ENCODE results near the gene PDCL3. TPM values are rescaled to one million over a fixed set of nuclear protein-coding genes. Genes with fewer than 3 reads are reported as not detected.

Gene PDCL3
- total and polyA plus RNA-seq, 7 donors: 23.1 to 80.5 (median 31.2) TPM

GRCh38 chr2:100520224-100520623 lies 42.6 kb upstream of the PDCL3 start:
- intact Hi-C loops (cut with DNase I): no loop called here
- H3K4me1 ChIP-seq: no peaks in the 10 kb centered on the region
- no peaks in the 10 kb centered on the region for H3K36me3 ChIP-seq (ENCODE audit: insufficient read depth in 1 of 2, low read depth in 1 of 2)
- H3K9me3 ChIP-seq: no peaks in the 10 kb centered on the region
- no peak overlapping the region for H3K27ac ChIP-seq
- H3K4me3 ChIP-seq: no peak overlapping the region
- DNase-seq: no peak
- no peak for ATAC-seq
- H3K27me3 ChIP-seq (ENCODE audit: insufficient read depth in 3 of 3, low read length in 2 of 3): no peaks in the 10 kb centered on the region
- 82 to 87% (median 85%) methylated on average over 2 of the region's 2 CpGs for WGBS, 3 donors
- TF ChIP-seq CTCF (IDR thresholded peaks at IDR 0.05): no peak

GRCh38 chr2:100522430-100522829 lies 40.4 kb upstream of the PDCL3 start:
- ATAC-seq (no peak), DNase-seq (no peak)
- no peaks in the 10 kb centered on the region for H3K27me3 ChIP-seq (ENCODE audit: insufficient read depth in 3 of 3, low read length in 2 of 3)
- H3K9me3 ChIP-seq: no peaks in the 10 kb centered on the region
- no peak overlapping the region for H3K27ac ChIP-seq
- H3K36me3 ChIP-seq (ENCODE audit: insufficient read depth in 1 of 2, low read depth in 1 of 2): no peaks in the 10 kb centered on the region
- whole genome bisulfite sequencing, 3 donors: 69 to 88% (median 81%) methylated on average over 1 of the region's 1 CpG
- TF ChIP-seq CTCF (IDR thresholded peaks at IDR 0.05): no peak
- no peak overlapping the region for H3K4me3 ChIP-seq
- intact Hi-C loops (cut with DNase I): no loop called here
- no peaks in the 10 kb centered on the region for H3K4me1 ChIP-seq

DNA sequence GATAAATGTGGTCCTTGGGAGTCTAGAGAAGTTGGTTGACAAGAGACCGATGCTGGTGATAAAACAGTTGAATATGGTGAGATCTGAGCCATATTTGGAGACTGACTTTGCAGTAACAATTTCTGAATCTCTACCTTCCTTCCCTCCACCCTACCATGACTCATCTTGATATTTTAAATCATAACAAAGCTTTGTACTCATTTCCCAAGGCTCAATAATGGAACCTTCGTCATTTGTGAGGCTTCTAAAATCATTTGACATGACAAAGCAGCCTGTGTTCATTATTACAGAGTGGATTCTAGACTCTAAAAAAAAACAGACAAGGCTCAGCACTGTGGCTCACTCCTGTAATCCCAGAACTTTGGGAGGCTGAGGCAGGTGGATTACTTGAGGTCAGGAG lies 38.5 kb upstream of the PDCL3 start:
- 82 to 88% (median 83%) methylated on average over 2 of the region's 2 CpGs for WGBS, 3 donors
- ATAC-seq (no peak), DNase-seq (no peak)
- no peak overlapping the region for H3K27ac ChIP-seq
- no peak overlapping the region for H3K4me3 ChIP-seq
- intact Hi-C loops (cut with DNase I): no loop called here
- H3K4me1 ChIP-seq: no peaks in the 10 kb centered on the region
- no peaks in the 10 kb centered on the region for H3K36me3 ChIP-seq (ENCODE audit: insufficient read depth in 1 of 2, low read depth in 1 of 2)
- H3K9me3 ChIP-seq: no peaks in the 10 kb centered on the region
- TF ChIP-seq CTCF (IDR thresholded peaks at IDR 0.05): no peak
- H3K27me3 ChIP-seq (ENCODE audit: insufficient read depth in 3 of 3, low read length in 2 of 3): no peaks in the 10 kb centered on the region

DNA sequence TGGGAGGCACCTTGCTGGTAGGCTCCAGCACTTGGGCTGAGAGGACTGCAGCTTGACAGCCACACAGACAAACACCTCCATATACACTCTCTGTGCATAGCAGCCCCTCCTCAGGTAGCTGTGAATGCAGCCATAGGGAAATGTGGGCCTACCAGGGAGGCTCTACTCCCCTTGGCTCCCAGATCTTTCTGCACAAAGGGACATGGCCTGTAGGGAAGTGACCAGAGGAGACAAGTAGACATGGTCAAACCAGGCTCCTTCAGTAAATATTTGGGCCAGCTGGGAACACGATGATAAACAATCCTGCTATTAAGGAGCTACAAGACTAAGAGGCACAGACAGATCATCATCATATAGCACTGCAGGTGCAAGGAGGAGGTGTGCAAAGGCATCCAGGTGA lies 35.9 kb upstream of the PDCL3 start:
- Histone ChIP-seq H3K27me3 (ENCODE audit: insufficient read depth in 3 of 3, low read length in 2 of 3) (peaks cover 0 to 3% (median 0%) of the 10 kb centered on the region in 3 donors), H3K36me3 (ENCODE audit: insufficient read depth in 1 of 2, low read depth in 1 of 2) (no peaks in the 10 kb centered on the region), H3K9me3 (no peaks in the 10 kb centered on the region), H3K4me1 (no peaks in the 10 kb centered on the region), H3K27ac (no peak overlapping the region), H3K4me3 (no peak overlapping the region)
- intact Hi-C loops (cut with DNase I): no loop called here
- DNase-seq: no peak
- no peak for ATAC-seq
- TF ChIP-seq CTCF (IDR thresholded peaks at IDR 0.05): no peak
- WGBS, 3 donors: 41 to 90% (median 60%) methylated on average over 1 of the region's 1 CpG

GRCh38 chr2:100527440-100528015 lies 35.3 kb upstream of the PDCL3 start:
- Histone ChIP-seq H3K4me3 (no peak overlapping the region), H3K36me3 (ENCODE audit: insufficient read depth in 1 of 2, low read depth in 1 of 2) (no peaks in the 10 kb centered on the region), H3K9me3 (no peaks in the 10 kb centered on the region), H3K27me3 (ENCODE audit: insufficient read depth in 3 of 3, low read length in 2 of 3) (peaks cover 0 to 3% (median 0%) of the 10 kb centered on the region in 3 donors), H3K4me1 (no peaks in the 10 kb centered on the region), H3K27ac (no peak overlapping the region)
- intact Hi-C loops (cut with DNase I): no loop called here
- 59 to 66% (median 60%) methylated on average over 7 of the region's 7 CpGs for WGBS, 3 donors
- no peak for TF ChIP-seq CTCF (IDR thresholded peaks at IDR 0.05)
- no peak for ATAC-seq
- no peak for DNase-seq

Data from psoas muscle (tissue), 8 donors.